ENCODE data around the gene CAMTA1. TPM values are rescaled to one million over a fixed set of nuclear protein-coding genes. Genes with fewer than 3 reads are reported as not detected.

Gene CAMTA1
- total RNA-seq, 1 donor from 2014 or later, result 77.6 TPM

GRCh38 chr1:7171168-7171567 lies 385.9 kb downstream of the CAMTA1 start:
- Histone ChIP-seq H3K4me3 (ENCODE audit: insufficient read depth, low read depth, low read length) (no peak overlapping the region), H4K20me1 (ENCODE audit: insufficient read depth, low read length) (no peaks in the 10 kb centered on the region), H3K27me3 (ENCODE audit: insufficient read depth, low read length) (no peaks in the 10 kb centered on the region), H3K4me1 (ENCODE audit: insufficient read depth, low read length) (no peaks in the 10 kb centered on the region), H2AFZ (ENCODE audit: low read depth, low read length) (no peak overlapping the region), H3K4me2 (ENCODE audit: low read length) (no peak overlapping the region), H3K36me3 (ENCODE audit: insufficient read depth, low read length) (no peaks in the 10 kb centered on the region), H3K9me3 (ENCODE audit: insufficient read depth, low read depth, low read length) (no peaks in the 10 kb centered on the region), H3K9ac (ENCODE audit: low read length) (no peak overlapping the region), H3K79me2 (ENCODE audit: insufficient read depth, low read length) (no peaks in the 10 kb centered on the region), H3K27ac (ENCODE audit: low read depth, low read length) (no peak overlapping the region)
- FAIRE-seq (no peak), DNase-seq (ENCODE audit: low read depth) (no peak)
- Mint-ChIP-seq H3K27me3 (ENCODE audit: low read depth, unreplicated experiment) (peaks cover 26% of the 10 kb centered on the region), H3K36me3 (ENCODE audit: low read depth, unreplicated experiment) (no peaks in the 10 kb centered on the region), H3K9me3 (ENCODE audit: unreplicated experiment) (no peaks in the 10 kb centered on the region), H3K4me1 (ENCODE audit: low read depth, unreplicated experiment) (no peaks in the 10 kb centered on the region), H3K27ac (ENCODE audit: unreplicated experiment) (no peak overlapping the region), H3K4me3 (ENCODE audit: unreplicated experiment) (no peak overlapping the region)
- no peak for TF ChIP-seq CTCF (IDR thresholded peaks at IDR 0.05; ENCODE audit: insufficient read depth, low read depth, low read length)
- TF ChIP-seq EZH2 (IDR thresholded peaks at IDR 0.05; ENCODE audit: insufficient read depth, low read length), result no peak

GRCh38 chr1:7171574-7171973 lies 386.3 kb downstream of the CAMTA1 start:
- no peak overlapping the region for H3K4me2 ChIP-seq (ENCODE audit: low read length)
- no peak overlapping the region for H3K9ac ChIP-seq (ENCODE audit: low read length)
- Mint-ChIP-seq H3K9me3 (ENCODE audit: unreplicated experiment) (no peaks in the 10 kb centered on the region), H3K36me3 (ENCODE audit: low read depth, unreplicated experiment) (no peaks in the 10 kb centered on the region), H3K27ac (ENCODE audit: unreplicated experiment) (no peak overlapping the region), H3K27me3 (ENCODE audit: low read depth, unreplicated experiment) (peaks cover 28% of the 10 kb centered on the region), H3K4me1 (ENCODE audit: low read depth, unreplicated experiment) (no peaks in the 10 kb centered on the region), H3K4me3 (ENCODE audit: unreplicated experiment) (no peak overlapping the region)
- no peaks in the 10 kb centered on the region for H3K4me1 ChIP-seq (ENCODE audit: insufficient read depth, low read length)
- H2AFZ ChIP-seq (ENCODE audit: low read depth, low read length), result no peak overlapping the region
- no peak overlapping the region for H3K4me3 ChIP-seq (ENCODE audit: insufficient read depth, low read depth, low read length)
- no peaks in the 10 kb centered on the region for H3K79me2 ChIP-seq (ENCODE audit: insufficient read depth, low read length)
- no peaks in the 10 kb centered on the region for H4K20me1 ChIP-seq (ENCODE audit: insufficient read depth, low read length)
- FAIRE-seq (no peak), DNase-seq (ENCODE audit: low read depth) (no peak)
- no peaks in the 10 kb centered on the region for H3K36me3 ChIP-seq (ENCODE audit: insufficient read depth, low read length)
- TF ChIP-seq EZH2 (IDR thresholded peaks at IDR 0.05; ENCODE audit: insufficient read depth, low read length) (no peak), CTCF (IDR thresholded peaks at IDR 0.05; ENCODE audit: insufficient read depth, low read depth, low read length) (no peak)
- no peaks in the 10 kb centered on the region for H3K9me3 ChIP-seq (ENCODE audit: insufficient read depth, low read depth, low read length)
- H3K27me3 ChIP-seq (ENCODE audit: insufficient read depth, low read length), result no peaks in the 10 kb centered on the region
- no peak overlapping the region for H3K27ac ChIP-seq (ENCODE audit: low read depth, low read length)

GRCh38 chr1:7172804-7173203 lies 387.6 kb downstream of the CAMTA1 start:
- no peak overlapping the region for H3K27ac ChIP-seq (ENCODE audit: low read depth, low read length)

More at GRCh38 chr1:7172804-7173203, 387.6 kb downstream of the CAMTA1 start:
- H3K27me3 ChIP-seq (ENCODE audit: insufficient read depth, low read length), result no peaks in the 10 kb centered on the region
- no peak overlapping the region for H3K4me3 ChIP-seq (ENCODE audit: insufficient read depth, low read depth, low read length)
- no peaks in the 10 kb centered on the region for H3K36me3 Mint-ChIP-seq (ENCODE audit: low read depth, unreplicated experiment)
- H3K4me1 ChIP-seq (ENCODE audit: insufficient read depth, low read length), result no peaks in the 10 kb centered on the region
- H3K79me2 ChIP-seq (ENCODE audit: insufficient read depth, low read length), result no peaks in the 10 kb centered on the region
- H4K20me1 ChIP-seq (ENCODE audit: insufficient read depth, low read length), result no peaks in the 10 kb centered on the region
- DNase-seq (ENCODE audit: low read depth) (no peak), FAIRE-seq (no peak)
- TF ChIP-seq CTCF (IDR thresholded peaks at IDR 0.05; ENCODE audit: insufficient read depth, low read depth, low read length) (no peak), EZH2 (IDR thresholded peaks at IDR 0.05; ENCODE audit: insufficient read depth, low read length) (no peak)
- H3K36me3 ChIP-seq (ENCODE audit: insufficient read depth, low read length), result no peaks in the 10 kb centered on the region
- H3K9me3 Mint-ChIP-seq (ENCODE audit: unreplicated experiment), result peaks cover 1% of the 10 kb centered on the region
- H3K27me3 Mint-ChIP-seq (ENCODE audit: low read depth, unreplicated experiment), result peaks cover 31% of the 10 kb centered on the region
- H3K4me1 Mint-ChIP-seq (ENCODE audit: low read depth, unreplicated experiment), result no peaks in the 10 kb centered on the region
- no peak overlapping the region for H3K4me3 Mint-ChIP-seq (ENCODE audit: unreplicated experiment)
- no peak overlapping the region for H3K27ac Mint-ChIP-seq (ENCODE audit: unreplicated experiment)
- no peak overlapping the region for H3K9ac ChIP-seq (ENCODE audit: low read length)
- H3K9me3 ChIP-seq (ENCODE audit: insufficient read depth, low read depth, low read length), result peaks cover 9% of the 10 kb centered on the region
- no peak overlapping the region for H2AFZ ChIP-seq (ENCODE audit: low read depth, low read length)
- H3K4me2 ChIP-seq (ENCODE audit: low read length), result no peak overlapping the region

All from astrocyte (in vitro differentiated cells and primary cell).